Measurements from ENCODE around the gene COL4A5. TPM values are rescaled to one million over a fixed set of nuclear protein-coding genes. Genes with fewer than 3 reads are reported as not detected.
"Not testable (repeated sequence)": the region's sequence is repeated elsewhere in the genome, so short reads cannot be mapped to it uniquely, and the experiment has no call there.

COL4A5 gene
- total RNA-seq: 1 to 10 TPM; 2.4 to 5.6 TPM
- long read RNA-seq: 0 reads

DNA sequence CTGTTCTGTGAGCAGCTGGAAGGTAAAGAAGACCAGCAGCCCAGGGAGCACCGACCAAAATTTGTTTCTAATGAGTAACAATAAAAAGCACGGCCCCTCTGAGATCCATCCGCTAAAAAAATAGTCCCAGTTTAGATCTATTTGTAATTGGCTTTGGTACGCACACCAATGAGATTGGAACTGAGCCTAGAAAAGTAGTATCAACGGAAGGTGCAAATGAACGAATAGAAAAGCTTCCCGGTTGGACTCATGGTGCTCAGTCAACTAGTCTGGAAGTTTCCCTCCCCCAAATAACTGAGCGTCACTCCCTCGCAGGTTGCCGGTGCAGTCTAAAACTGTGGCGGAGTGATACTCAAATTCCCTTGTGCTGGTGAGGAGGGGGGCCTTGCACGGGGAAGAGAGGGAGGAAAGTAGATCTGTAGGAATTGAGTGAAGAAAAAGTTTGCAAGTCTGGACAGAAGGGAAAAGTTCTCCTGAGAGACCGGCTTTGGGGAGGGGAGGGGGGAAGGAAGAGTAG lies at the start of gene COL4A5:
TSS of gene COL4A5 (plus strand) at position 413 of the 517 bp plus-strand sequence. CDS start 288 bp downstream, outside the sequence.
- peak; percentile 32 for ATAC-seq
- DNase-seq: no peak
- intact Hi-C loops (cut with DNase I, micrococcal nuclease): no loop called here

DNA sequence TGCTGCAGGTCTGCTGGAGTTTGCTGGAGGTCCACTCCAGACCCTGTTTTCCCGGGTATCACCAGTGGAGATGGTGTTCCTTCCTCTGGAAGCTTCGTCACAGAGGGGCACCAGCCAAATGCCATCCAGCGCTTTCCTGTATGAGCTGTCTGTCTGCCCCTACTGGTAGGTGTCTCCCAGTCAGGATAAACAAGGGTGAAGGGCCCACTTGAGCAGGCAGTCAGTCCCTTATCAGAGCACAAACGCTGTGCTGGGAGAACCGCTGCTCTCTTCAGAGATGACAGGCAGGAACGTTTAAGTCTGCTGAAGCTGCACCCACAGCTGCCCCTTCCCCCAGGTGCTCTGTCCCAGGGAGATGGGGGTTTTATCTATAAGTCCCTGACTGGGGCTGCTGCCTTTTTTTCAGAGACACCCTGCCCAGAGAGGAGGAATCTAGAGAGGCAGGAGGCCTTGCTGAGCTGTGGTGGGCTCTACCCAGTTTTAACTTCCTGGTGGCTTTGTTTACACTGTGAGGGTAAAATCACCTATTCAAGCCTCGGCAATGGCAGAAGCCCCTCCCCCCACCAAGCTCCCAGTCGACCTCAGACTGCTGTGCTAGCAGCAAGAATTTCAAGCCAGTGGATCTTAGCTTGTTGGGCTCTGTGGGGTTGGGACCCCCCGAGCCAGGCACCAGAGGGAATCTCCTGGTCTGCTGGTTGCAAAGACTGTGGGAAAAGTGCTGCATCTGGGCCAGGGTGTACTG lies 48.5 kb upstream of the COL4A5 start:
- intact Hi-C loops (cut with DNase I, micrococcal nuclease); DNase-seq; ATAC-seq: not testable (repeated sequence)

DNA sequence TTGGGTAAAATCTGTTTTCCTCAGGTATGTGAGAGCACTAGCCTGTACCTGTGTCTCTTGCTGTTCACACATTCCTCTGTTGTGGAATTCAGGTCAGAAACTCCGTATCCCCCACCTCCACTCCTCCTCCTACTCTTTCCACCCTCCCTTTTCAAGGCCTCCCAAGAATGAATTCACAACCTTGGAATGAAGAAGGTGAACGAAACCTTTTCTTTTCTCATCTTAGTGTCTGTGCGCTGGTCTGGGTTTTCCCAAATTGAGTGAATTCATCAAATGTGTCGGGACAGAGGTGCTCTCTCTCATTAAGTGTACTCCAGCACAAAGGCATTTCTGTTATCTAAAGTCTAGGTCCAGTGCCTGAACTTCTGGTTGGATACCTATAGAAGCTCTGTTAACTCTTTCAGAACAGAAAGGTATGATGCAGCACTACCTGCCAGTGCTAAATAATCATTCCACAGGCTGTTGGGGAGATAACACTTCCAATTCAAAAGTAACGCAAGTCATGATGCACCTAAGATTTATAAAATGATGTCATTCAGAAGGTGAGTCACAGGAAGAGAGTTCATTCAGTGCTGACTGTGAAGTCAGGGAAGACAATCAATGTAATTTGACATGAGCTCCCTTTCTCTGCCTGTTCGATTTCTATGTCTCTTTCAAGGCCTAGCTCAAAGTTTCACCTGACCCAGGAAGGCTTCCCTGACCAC lies 43.3 kb upstream of the COL4A5 start:
- ATAC-seq (no peak), DNase-seq (no peak)
- intact Hi-C loops (cut with DNase I, micrococcal nuclease): no loop called here

DNA sequence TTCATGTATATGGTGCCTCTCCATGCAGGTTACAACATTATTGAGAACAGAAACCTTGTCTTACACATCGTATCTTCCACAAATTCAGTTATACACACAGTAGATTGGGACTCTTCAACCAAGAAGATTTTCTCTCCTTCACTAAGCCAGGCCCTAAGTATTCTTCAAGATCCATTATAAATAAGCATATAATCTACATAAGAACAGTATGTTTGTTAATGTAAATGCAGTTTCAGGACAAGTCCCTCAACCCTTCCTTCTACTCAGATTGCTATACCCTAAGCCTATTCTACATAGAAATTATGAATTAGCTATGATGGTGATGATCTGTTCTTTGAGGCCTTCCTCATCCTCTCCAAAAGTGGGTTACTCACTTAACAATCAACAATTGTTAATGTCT lies 42.7 kb upstream of the COL4A5 start:
- intact Hi-C loops (cut with DNase I, micrococcal nuclease): no loop called here
- DNase-seq (no peak), ATAC-seq (no peak)

DNA sequence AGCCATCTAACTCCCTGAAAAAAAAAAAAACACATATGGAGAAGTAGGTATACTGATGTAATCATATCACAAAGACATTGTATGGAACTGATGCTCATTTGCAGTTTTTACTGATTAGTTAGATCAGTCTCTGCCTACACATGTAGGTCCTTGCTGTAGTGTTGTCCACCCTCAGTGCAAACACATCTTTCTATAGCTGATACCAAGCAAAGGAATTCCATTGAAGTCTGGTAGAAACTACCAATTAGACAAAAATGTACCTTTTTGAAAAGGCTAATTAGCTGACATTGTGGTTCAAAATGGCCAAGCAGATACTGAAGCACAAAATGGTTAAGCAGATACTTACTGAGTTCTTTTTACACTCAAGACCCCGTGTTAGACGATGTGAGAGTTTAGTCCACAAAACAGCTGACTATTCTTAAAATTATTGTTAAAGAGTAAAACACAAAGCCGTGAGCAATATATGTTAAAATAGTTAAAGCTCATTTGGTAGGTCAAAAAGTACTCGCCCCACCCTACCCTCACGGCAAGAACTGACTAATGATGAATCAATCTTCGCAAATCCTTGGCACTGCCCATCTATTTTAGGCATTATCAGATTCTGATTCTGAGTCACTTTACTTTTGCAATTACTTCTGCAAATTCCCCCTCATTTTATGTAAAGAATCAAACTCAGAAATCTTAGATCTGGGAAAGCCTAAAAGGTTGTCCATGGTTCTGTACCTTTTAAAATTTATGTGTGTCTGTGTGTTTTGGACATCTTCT lies 41.8 kb upstream of the COL4A5 start:
- DNase-seq (no peak), ATAC-seq (no peak)
- intact Hi-C loops (cut with DNase I, micrococcal nuclease): no loop called here

DNA sequence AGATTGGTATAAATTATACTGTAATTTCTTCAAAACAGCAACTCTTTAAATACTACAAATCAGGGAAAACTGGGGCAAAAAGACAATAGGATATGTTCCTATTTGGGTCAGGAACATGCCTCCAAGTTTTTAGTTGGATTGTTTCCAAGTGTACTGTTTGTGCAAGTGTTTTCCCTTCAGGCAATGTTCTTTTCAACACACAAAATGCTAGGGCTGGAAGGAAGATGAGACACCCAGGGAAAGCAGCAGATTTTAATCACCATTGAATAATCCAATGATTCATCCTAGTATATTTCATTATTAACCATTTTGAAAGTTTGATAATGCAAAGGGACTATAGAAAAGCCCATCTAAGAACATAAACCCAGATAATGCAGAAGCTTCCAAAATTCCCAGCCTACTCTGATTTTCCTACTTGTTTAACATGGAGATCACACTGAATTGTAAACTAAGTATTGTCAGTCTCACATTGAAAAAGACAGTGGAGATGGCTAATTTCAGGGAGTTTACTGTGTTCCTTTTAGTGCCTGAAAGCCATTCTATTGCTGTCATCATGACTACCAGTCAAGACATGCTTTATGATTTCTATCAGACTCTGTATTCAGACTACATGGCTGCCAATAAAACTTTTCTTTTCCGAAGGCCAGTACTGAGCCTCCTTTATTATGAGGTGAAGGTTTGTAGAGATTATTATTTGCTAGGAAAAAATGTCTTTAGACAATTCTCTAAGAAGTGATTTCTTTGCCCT lies 40.0 kb upstream of the COL4A5 start:
- intact Hi-C loops (cut with DNase I, micrococcal nuclease): no loop called here
- ATAC-seq: no peak
- DNase-seq: no peak

DNA sequence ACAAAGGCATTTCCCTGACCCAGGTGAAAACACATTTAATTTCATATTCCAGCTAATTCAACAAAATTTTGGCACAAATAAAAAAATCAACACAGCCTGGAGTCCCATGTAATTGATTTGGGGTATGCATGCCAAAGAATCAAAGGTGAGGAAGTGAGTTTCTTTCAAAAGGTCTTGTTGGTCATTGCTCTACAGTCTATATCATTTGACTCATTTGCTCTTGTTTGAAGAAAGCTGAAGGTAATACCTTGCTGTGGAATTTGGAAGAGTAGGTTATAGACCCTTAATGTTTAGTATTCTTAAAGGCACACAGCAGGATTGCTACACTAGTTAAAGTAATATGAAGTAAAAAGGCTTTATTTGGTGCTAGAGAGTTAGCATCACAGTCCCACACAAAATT lies 26.9 kb upstream of the COL4A5 start:
- ATAC-seq: no peak
- intact Hi-C loops (cut with DNase I, micrococcal nuclease): no loop called here
- no peak for DNase-seq

DNA sequence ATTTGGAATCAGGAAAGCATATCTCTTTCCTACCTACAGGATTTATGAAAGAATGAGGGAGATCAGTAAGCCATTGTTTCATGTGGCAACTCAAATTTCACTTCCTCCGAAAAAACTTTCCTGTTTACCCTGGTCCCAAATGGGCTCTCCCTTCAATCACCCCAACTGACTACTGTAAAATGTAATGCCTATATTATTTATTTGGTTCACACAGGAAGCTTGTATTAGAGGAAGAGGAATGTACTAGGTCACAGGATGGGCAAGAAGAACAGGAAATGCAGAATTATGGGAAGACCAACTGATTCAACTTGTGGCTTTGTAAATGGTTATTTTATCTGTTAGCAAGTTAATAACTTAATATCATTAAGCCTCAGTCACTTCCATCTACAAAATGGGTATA lies 24.5 kb upstream of the COL4A5 start:
- DNase-seq (no peak), ATAC-seq (no peak)
- intact Hi-C loops (cut with DNase I, micrococcal nuclease): no loop called here

DNA sequence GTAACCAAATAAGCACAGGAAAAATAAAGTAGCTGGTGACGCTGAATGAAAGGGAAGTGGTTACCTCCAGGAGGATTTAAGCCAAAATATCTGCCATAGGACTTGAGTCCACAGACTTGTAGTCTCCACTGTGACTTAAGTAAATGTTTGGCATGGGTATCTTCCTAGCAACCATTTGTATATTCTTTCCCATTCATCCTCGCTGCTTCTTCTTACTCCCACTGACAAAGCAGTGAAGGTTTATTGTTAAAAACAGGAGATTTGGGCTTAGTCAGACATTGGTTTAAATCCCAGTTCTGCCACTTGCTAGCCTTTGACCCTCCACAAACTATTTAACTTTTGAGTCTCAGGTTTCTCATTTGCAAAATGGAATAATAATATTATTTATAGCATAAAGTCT lies 23.7 kb upstream of the COL4A5 start:
- ATAC-seq: no peak
- intact Hi-C loops (cut with DNase I, micrococcal nuclease): no loop called here
- DNase-seq: no peak

DNA sequence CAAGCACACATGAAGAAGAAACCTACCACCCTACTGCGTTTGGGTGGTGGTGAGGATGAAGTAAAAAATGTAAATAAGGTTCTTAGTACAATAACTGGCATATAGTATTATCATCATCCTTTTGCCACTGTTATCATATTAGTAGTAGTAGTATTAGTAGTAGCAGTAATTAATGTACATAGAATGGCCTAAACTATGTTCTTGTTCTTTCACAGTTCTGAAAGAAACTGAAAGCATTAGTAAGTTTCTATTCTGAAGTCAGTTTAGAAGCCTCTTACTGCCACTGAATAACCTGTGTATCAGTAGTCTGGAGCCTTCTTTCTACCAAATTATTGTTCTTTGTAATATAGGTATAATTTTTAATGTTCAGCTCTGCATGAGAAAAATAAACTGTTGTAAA lies 22.4 kb upstream of the COL4A5 start:
- no peak for DNase-seq
- intact Hi-C loops (cut with DNase I, micrococcal nuclease): no loop called here
- no peak for ATAC-seq

DNA sequence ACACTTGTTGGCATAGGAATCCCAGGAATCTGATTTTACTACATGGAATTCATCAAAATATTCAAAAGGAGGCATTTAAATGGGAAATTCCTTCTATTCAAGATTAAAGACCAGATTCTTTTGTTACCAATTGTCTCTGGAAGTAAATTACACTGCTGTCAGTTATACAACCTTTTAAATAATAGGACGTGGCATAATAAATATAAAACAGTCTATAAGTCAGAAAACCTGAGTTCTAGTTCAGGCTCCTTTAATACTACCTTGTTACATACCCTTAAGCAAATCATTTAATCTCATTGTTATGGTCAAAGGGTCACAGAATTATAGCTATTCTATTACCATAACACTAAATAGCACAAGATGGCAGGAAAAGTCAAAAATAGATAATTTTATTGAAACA lies 20.2 kb upstream of the COL4A5 start:
- no peak for DNase-seq
- ATAC-seq: no peak
- intact Hi-C loops (cut with DNase I, micrococcal nuclease): no loop called here

DNA sequence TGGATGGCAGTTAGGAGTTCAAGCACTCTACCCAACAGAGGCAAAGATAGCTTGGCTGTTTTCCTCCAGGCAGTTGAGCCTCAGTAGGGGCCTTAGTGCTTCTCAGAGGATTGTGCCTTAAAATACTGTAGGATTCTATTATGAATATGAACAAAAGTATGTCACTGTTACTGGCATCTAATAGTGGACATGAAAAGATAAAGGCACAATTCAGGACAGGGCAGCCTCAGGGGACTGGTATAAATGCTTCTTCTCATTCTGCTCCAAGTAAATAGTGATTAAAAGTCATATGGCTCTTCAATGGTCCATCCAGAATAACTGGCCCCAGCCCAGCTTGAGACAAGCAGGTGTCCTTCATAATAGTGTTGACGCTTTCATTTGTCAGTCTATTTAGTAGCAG lies 19.2 kb upstream of the COL4A5 start:
- intact Hi-C loops (cut with DNase I, micrococcal nuclease): no loop called here
- ATAC-seq (no peak), DNase-seq (no peak)

DNA sequence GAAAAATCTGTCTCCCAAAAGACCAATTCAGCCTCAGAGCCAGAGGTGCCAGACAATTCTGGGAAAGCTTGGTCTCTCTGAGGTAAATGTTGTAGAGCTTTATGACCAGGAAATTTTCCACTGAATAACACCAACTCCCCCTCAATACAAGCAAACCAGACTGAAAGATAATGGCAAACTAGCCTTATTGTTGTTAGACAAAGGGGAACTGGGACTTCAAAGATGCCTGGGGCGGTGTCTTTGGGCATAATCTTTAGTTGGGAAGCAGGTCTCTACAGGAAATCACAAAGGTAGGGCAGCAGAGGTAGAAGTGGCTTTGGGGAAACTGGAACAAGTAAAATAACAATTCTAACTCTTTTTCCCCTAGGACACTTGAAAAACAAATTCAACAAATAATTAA lies 13.4 kb upstream of the COL4A5 start:
- intact Hi-C loops (cut with DNase I, micrococcal nuclease): no loop called here
- DNase-seq (no peak), ATAC-seq (no peak)

DNA sequence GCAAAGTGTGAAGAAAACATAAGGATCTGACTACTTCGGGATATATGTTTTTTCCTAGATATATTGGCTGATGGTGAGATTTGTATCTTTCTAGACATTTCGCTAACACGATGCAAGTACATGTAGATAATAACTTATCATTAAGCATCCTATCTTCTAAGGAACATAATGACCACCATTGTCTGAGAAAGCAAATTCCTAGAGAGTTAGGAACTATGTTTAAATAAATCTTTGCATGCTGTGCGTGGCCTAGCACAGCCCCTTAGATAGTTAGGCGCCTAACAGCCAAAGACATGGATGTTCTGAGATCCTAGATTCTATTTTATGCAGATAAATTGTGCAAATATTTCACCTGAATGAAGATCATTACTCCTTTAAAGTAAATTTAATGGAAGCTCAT lies 4.4 kb upstream of the COL4A5 start:
- DNase-seq (no peak), ATAC-seq (no peak)
- intact Hi-C loops (cut with DNase I, micrococcal nuclease): no loop called here

DNA sequence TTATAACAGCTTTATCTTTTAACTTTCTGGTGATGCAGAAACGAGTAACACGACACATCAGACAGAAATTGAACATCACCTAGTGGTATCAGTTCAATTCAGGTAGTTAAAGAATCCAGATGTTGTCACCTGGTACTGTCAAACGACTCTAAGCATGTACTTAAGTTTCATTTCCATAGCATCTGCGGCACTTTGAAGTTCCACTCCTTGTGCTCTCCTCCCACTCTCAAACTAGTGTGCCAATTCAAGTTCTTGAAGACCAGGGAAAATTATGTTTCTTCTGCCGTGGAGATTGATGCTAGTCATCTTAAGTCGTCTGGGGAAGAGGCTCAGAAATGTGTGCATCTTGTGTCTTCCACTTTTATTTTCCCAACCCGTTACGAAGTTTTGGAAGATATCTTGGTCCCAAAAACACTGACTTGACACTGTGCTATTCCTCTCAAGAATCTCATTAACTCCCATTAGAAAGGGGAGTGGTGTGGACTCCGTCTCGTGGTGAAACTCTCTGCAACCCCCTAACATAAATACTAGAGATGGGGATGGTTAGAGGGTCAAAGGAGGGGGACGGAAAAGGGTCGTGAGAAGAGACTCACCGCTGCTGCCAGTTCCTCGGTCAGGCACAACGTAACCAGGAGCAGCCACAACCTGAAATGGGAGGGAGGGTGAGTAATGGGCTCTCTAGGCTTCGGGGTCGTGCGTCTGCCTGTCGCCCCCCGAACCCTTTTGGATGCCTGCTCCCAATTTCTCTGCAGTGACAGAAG lies 2.1 kb upstream of the COL4A5 start:
- intact Hi-C loops (cut with DNase I, micrococcal nuclease): no loop called here
- DNase-seq (no peak), ATAC-seq (no peak)

DNA sequence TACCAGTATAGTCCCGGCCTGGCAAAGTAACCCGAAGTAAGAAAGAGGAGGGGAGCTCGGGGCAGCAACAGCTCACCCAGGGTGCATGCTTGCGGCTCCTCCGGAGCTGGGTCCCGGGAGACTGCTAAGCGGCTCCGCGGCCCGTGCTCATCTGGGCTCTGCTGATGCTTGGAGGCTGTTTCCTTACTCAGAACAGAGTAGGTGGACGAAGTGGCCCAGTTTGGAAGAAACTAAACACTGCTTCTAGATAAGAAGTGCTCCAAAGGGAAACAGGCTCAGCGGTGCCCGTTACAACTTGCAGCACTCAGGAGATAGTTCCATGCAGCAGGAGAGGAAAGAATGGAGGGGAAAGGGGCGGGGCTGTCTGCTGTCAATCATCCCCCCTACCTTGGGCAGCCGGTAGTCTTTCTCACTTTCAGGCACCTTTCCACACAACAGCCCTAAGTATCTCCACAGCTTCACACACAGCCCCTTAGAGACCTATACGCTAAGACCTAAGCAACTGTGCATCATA lies 1.5 kb upstream of the COL4A5 start, which contains the start of gene COL4A6:
TSS of gene COL4A6 (minus strand) at position 313 of the 514 bp plus-strand sequence. CDS start at position 87, 226 bp downstream.
- ATAC-seq (no peak), DNase-seq (no peak)

DNA sequence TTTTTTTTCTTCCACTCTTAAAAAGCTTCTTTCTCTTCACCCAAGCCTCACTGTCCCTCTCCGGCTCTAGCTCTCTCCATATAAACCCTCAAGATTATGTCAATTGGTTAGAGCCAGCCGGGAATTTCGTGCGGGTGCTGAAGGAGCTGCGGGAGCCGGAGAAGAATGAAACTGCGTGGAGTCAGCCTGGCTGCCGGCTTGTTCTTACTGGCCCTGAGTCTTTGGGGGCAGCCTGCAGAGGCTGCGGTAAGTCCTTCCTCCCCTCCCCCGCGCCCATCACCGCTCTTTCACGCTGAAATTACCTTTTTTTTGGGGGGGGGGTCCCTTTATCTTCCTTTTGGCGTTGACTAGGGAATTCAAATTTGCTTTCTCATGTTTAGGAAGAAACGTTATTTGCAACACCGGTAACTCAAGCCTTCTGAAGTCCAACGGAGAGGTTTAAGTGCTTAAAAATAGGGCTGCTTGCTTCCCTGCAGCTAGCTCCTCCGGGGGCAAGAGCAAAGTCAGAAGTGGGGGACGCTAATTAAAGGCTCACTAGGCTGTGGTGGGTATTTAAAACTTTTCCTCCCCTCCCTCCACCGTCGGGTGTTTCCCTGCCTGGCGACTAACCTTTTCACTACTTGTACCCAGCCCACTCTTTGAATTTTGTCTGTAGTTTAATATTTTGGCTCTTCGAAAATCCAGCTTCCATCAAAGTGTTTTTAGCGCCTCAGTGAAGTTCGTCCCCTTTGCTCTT lies 491 bp downstream of the COL4A5 start:
- intact Hi-C loops (cut with DNase I, micrococcal nuclease): no loop called here
- DNase-seq: no peak
- peak; percentile 9 for ATAC-seq

More for the DNA sequence above, 1.5 kb upstream of the COL4A5 start, which contains the start of gene COL4A6:
- intact Hi-C loops (cut with DNase I, micrococcal nuclease): no loop called here

All from left colon (tissue), 2 donors.